ENCODE data around the gene VWF.

DNA sequence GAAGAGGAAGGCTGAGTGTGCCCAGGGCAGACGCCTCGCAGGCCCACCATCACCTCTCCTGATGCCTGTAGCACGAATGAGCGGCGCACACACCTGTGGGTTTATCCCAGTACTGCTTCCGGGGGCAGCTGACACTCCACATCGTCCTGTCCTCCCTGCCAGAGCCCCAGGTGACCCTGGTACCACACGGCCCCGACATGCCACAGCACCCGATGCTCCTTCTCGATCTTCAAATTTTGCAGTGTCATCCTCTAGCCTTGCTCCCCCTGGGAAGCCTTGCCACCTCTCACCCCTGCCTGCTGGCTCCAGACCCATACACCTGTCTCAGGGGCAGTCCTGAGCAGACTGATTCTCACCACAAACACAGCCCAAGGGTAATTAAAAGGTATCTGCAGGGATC is 220.0 kb downstream of the VWF start:
- TF ChIP-seq, protein P1, sequence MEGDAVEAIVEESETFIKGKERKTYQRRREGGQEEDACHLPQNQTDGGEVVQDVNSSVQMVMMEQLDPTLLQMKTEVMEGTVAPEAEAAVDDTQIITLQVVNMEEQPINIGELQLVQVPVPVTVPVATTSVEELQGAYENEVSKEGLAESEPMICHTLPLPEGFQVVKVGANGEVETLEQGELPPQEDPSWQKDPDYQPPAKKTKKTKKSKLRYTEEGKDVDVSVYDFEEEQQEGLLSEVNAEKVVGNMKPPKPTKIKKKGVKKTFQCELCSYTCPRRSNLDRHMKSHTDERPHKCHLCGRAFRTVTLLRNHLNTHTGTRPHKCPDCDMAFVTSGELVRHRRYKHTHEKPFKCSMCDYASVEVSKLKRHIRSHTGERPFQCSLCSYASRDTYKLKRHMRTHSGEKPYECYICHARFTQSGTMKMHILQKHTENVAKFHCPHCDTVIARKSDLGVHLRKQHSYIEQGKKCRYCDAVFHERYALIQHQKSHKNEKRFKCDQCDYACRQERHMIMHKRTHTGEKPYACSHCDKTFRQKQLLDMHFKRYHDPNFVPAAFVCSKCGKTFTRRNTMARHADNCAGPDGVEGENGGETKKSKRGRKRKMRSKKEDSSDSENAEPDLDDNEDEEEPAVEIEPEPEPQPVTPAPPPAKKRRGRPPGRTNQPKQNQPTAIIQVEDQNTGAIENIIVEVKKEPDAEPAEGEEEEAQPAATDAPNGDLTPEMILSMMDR (IDR thresholded peaks at IDR 0.05) = no peak
- TF ChIP-seq POLR2A (IDR thresholded peaks at IDR 0.05) = no peak

Measured in heart left ventricle (tissue), 13 donors.